K562 (cell line): ENCODE results near the gene CHRNG.

Experiments
- EP300 ChIP-seq: IDR thresholded peaks from 2 replicates; pipeline ENCODE4 v1.6.1; 2012; ENCODE audit warnings: low read length, improper control_type of control experiment
- JUN ChIP-seq, 2 experiments: sonication (generic) in 1 of 2; formaldehyde crosslinking in 1 of 2; IDR thresholded peaks; 2 replicates each; pipeline versions ENCODE4 v1.6.1 to v1.8.0; 2012 to 2022; ENCODE audit warnings: borderline replicate concordance in 2 of 2, mild to moderate bottlenecking in 2 of 2, improper control_type of control experiment in 1 of 2, low read depth in 1 of 2, low read length in 1 of 2, missing genetic modification reagents in 1 of 2
- JUND ChIP-seq, 2 experiments: IDR thresholded peaks; 2 replicates in 1 of 2; 3 replicates in 1 of 2; pipeline ENCODE4 v1.6.1; 2011; ENCODE audit warnings: borderline replicate concordance in 2 of 2, low read depth in 2 of 2, low read length in 2 of 2, improper control_type of control experiment in 1 of 2, missing biosample characterization in 1 of 2, missing genetic modification characterization in 1 of 2, missing genetic modification reagents in 1 of 2
- PTTG1 ChIP-seq: fragments of 450-650 bp; IDR thresholded peaks from 2 replicates; pipeline ENCODE4 v1.6.1; 2016; ENCODE audit warnings: low read depth, mild to moderate bottlenecking, missing genetic modification characterization, missing compliant biosample characterization
- SMAD2 ChIP-seq: fragments of 150-350 bp; IDR thresholded peaks from 2 replicates; pipeline ENCODE4 v1.6.1; 2014; ENCODE audit warnings: low read depth, mild to moderate bottlenecking, low read length
- TARDBP ChIP-seq: fragments of 450-650 bp; IDR thresholded peaks from 2 replicates; pipeline ENCODE4 v1.6.1; 2016
- ZBTB8A ChIP-seq: fragments of 450-650 bp; IDR thresholded peaks from 2 replicates; pipeline ENCODE4 v1.6.1; 2018; ENCODE audit warnings: mild to moderate bottlenecking, moderate library complexity; ENCODE audit not compliant: partially characterized antibody
- ZNF274 ChIP-seq: IDR thresholded peaks from 2 replicates; pipeline ENCODE4 v1.6.1; 2011; ENCODE audit warnings: low read depth, mild to moderate bottlenecking, low read length, moderate library complexity, borderline replicate concordance
- TF ChIP-seq, protein P1 (sequence below), 3 experiments: IDR thresholded peaks in 2 of 3; conservative IDR thresholded peaks in 1 of 3; 2 replicates each; pipeline ENCODE4 v1.5.1; 2011 to 2012; ENCODE audit warnings: low read length in 3 of 3, mild to moderate bottlenecking in 3 of 3, control low read depth in 2 of 3, improper control_type of control experiment in 1 of 3, inconsistent platforms in 1 of 3, low read depth in 1 of 3, mixed read lengths in 1 of 3, moderate library complexity in 1 of 3; ENCODE audit not compliant: insufficient read depth in 2 of 3
- TF ChIP-seq, protein P2 (sequence below): fragments of 250-450 bp; sonication (Bioruptor Pico); IDR thresholded peaks from 2 replicates; pipeline ENCODE4 v1.5.1; 2021; ENCODE audit warnings: mild to moderate bottlenecking
- TF ChIP-seq, protein P3 (sequence below), 2 experiments: fragments of 450-650 bp in 1 of 2; sonication (generic) in 1 of 2; formaldehyde crosslinking in 1 of 2; IDR thresholded peaks in 1 of 2; conservative IDR thresholded peaks in 1 of 2; 2 replicates each; pipeline versions ENCODE4 v1.6.1 to v1.8.1; 2016 to 2023; ENCODE audit warnings: mild to moderate bottlenecking in 2 of 2, moderate library complexity in 2 of 2, inconsistent platforms in 1 of 2, missing genetic modification reagents in 1 of 2
- TF ChIP-seq, protein P4 (sequence below), 2 experiments: fragments of 450-650 bp; formaldehyde crosslinking in 1 of 2; IDR thresholded peaks; 2 replicates each; pipeline versions ENCODE4 v1.4.0 to v1.6.1; 2014 to 2020; ENCODE audit warnings: mild to moderate bottlenecking in 2 of 2, borderline replicate concordance in 1 of 2, low read depth in 1 of 2
- TF ChIP-seq, protein P5 (sequence below): sonication (generic); formaldehyde crosslinking; IDR thresholded peaks from 2 replicates; pipeline ENCODE4 v1.8.1; 2023; ENCODE audit warnings: mild to moderate bottlenecking, missing genetic modification reagents

DNA sequence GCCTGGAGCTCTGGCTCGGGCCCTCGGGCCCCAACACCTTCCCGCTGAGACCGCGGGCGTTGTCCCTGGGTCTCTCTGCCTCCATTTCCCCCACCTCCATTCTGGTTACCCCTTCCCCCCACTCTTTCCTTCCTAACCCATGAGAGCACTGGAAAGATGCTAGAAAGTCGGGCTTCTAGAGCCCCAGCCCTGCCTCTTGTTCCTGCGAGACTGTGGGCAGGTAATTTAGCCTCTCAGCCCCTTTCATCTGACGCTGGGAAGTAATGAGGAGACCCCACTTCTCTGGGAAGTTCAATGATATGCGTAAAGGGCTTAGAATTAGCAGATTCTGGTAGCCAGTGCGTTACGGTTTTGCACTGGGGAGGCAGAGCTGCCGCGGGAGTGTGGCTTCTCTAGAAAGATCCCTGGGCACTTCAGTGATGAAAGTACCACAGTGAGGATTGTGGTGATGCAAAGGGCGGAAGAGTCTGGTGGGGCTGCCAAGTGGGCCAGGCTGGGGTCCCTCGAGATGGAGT is 35.6 kb upstream of the CHRNG start:
- TF ChIP-seq, protein P1, sequence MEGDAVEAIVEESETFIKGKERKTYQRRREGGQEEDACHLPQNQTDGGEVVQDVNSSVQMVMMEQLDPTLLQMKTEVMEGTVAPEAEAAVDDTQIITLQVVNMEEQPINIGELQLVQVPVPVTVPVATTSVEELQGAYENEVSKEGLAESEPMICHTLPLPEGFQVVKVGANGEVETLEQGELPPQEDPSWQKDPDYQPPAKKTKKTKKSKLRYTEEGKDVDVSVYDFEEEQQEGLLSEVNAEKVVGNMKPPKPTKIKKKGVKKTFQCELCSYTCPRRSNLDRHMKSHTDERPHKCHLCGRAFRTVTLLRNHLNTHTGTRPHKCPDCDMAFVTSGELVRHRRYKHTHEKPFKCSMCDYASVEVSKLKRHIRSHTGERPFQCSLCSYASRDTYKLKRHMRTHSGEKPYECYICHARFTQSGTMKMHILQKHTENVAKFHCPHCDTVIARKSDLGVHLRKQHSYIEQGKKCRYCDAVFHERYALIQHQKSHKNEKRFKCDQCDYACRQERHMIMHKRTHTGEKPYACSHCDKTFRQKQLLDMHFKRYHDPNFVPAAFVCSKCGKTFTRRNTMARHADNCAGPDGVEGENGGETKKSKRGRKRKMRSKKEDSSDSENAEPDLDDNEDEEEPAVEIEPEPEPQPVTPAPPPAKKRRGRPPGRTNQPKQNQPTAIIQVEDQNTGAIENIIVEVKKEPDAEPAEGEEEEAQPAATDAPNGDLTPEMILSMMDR (IDR thresholded peaks at IDR 0.05 in 2 of 3, conservative IDR thresholded peaks at IDR 0.05 in 1 of 3; ENCODE audit: insufficient read depth in 2 of 3, low read depth in 1 of 3, low read length in 3 of 3), result no peak
- TF ChIP-seq, protein P2, sequence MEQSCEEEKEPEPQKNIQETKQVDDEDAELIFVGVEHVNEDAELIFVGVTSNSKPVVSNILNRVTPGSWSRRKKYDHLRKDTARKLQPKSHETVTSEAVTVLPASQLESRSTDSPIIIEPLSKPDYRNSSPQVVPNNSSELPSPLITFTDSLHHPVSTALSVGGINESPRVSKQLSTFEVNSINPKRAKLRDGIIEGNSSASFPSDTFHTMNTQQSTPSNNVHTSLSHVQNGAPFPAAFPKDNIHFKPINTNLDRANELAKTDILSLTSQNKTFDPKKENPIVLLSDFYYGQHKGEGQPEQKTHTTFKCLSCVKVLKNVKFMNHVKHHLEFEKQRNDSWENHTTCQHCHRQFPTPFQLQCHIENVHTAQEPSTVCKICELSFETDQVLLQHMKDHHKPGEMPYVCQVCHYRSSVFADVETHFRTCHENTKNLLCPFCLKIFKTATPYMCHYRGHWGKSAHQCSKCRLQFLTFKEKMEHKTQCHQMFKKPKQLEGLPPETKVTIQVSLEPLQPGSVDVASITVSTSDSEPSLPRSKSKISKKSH (CRISPR knock-in tag), result no peak
- TF ChIP-seq, protein P3, sequence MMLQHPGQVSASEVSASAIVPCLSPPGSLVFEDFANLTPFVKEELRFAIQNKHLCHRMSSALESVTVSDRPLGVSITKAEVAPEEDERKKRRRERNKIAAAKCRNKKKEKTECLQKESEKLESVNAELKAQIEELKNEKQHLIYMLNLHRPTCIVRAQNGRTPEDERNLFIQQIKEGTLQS (IDR thresholded peaks at IDR 0.05), result no peak
- TF ChIP-seq, protein P3 (CRISPR knock-in tag; conservative IDR thresholded peaks at IDR 0.05), result no peak
- TF ChIP-seq SMAD2 (no peak), ZBTB8A (no peak), EP300 (no peak), JUN (IDR thresholded peaks at IDR 0.05; ENCODE audit: borderline replicate concordance, low read depth, low read length) (no peak), JUN (CRISPR knock-in tag; IDR thresholded peaks at IDR 0.05; ENCODE audit: borderline replicate concordance) (no peak), JUND (IDR thresholded peaks at IDR 0.05; ENCODE audit: borderline replicate concordance, low read depth, low read length) (no peak), JUND (tag; IDR thresholded peaks at IDR 0.05; ENCODE audit: borderline replicate concordance, low read depth, low read length) (no peak), ZNF274 (no peak), TARDBP (no peak), PTTG1 (tag) (no peak)
- TF ChIP-seq, protein P4, sequence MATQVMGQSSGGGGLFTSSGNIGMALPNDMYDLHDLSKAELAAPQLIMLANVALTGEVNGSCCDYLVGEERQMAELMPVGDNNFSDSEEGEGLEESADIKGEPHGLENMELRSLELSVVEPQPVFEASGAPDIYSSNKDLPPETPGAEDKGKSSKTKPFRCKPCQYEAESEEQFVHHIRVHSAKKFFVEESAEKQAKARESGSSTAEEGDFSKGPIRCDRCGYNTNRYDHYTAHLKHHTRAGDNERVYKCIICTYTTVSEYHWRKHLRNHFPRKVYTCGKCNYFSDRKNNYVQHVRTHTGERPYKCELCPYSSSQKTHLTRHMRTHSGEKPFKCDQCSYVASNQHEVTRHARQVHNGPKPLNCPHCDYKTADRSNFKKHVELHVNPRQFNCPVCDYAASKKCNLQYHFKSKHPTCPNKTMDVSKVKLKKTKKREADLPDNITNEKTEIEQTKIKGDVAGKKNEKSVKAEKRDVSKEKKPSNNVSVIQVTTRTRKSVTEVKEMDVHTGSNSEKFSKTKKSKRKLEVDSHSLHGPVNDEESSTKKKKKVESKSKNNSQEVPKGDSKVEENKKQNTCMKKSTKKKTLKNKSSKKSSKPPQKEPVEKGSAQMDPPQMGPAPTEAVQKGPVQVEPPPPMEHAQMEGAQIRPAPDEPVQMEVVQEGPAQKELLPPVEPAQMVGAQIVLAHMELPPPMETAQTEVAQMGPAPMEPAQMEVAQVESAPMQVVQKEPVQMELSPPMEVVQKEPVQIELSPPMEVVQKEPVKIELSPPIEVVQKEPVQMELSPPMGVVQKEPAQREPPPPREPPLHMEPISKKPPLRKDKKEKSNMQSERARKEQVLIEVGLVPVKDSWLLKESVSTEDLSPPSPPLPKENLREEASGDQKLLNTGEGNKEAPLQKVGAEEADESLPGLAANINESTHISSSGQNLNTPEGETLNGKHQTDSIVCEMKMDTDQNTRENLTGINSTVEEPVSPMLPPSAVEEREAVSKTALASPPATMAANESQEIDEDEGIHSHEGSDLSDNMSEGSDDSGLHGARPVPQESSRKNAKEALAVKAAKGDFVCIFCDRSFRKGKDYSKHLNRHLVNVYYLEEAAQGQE (IDR thresholded peaks at IDR 0.05; ENCODE audit: borderline replicate concordance), result no peak
- TF ChIP-seq, protein P4 (CRISPR knock-in tag; IDR thresholded peaks at IDR 0.05; ENCODE audit: low read depth), result no peak
- TF ChIP-seq, protein P5, sequence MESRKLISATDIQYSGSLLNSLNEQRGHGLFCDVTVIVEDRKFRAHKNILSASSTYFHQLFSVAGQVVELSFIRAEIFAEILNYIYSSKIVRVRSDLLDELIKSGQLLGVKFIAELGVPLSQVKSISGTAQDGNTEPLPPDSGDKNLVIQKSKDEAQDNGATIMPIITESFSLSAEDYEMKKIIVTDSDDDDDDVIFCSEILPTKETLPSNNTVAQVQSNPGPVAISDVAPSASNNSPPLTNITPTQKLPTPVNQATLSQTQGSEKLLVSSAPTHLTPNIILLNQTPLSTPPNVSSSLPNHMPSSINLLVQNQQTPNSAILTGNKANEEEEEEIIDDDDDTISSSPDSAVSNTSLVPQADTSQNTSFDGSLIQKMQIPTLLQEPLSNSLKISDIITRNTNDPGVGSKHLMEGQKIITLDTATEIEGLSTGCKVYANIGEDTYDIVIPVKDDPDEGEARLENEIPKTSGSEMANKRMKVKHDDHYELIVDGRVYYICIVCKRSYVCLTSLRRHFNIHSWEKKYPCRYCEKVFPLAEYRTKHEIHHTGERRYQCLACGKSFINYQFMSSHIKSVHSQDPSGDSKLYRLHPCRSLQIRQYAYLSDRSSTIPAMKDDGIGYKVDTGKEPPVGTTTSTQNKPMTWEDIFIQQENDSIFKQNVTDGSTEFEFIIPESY (CRISPR knock-in tag), result no peak
